KG1 (cell line): ENCODE results near the gene CYTH3.

Experiments used
- DNase-seq: peaks from one replicate; lab custom pipeline; 2025; lab: John Stamatoyannopoulos, UW

CYTH3 gene

DNA sequence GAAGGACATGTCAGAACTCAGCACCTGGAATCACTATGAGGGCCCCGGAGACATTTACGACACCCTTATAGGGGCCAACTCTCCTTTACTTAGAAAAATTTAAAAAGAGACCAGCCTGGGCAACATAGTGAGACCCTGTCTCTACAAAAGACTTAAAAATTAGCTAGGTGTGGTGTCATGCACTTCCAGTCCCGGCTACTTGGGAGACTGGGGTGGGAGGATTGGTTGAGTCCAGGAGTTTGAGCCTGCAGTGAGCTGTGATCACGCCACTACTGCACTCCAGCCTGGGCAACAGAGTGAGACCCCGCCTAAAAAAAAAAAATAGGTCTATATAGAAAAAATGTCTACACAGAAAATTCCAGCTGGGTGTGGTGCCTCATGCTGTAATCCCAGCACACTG is 7.5 kb upstream of the CYTH3 start:
- no peak for DNase-seq

- DNase-seq: no peak
Observed at GRCh38 chr7:6279341-6279740, 6.9 kb upstream of the CYTH3 start.

- no peak for DNase-seq
Observed at GRCh38 chr7:6278749-6279310, 6.4 kb upstream of the CYTH3 start.

DNA sequence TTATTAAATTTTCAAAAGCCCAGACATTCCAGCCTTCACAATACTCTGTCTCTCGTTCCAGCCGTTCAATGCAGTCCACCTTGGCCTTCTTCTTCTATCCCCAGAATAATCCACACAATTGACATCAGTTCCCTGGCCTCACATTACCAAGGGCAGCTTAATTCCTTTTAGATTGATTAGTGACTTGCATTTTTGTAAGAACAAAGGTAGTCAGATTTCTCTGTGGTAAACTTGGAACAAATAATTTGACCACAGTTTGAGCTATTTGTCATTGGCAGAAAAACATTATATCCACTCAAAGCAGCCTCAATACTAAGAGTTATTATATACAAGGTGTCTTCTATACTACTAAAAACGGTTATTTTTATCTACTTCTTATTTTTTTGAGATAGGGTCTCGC is 5.1 kb upstream of the CYTH3 start:
- DNase-seq: no peak

DNA sequence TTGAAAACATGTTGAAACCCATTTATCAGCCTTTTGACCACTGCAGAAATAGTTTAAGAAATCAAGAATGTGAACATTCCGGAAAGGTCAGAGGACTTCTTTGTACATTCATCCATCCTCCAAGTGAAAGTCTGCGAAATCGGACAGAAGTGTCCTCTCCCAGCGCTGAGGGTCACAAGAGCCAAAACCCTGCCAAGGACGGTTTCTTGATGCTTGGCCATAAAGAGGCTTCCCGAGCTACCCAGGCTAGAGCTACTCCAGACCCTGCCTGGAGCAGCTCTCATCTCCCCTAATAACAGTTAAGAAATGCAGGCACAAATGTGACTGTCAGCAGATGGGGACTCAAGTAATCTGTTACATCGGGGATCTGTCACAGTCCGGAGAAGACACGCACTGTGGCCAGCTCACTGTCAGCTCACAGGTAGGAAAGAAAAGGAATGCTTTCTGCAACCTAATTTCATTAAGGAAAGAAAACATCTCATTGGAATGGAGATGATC is 4.5 kb upstream of the CYTH3 start:
- DNase-seq: no peak

DNA sequence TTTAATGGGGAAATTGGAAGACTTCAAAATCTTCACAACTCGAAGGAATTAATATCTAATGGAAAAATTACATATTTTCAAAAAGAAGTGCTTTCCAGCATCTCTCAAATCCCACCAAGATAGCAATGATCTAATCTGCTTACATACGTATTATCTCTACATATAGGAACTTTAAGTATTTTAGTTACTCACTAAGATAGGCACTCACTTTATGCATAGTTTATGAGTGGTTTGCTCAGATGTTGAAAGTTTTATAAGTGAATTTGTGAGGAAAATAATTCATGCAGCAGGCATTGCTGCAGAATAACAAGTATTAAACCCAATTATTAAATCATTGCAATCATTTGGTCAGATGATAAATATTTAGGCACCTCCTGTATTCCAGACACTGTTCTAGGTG is 2.3 kb upstream of the CYTH3 start:
- no peak for DNase-seq

GRCh38 chr7:6273917-6274630 is 1.6 kb upstream of the CYTH3 start:
- no peak for DNase-seq

GRCh38 chr7:6273380-6273837 is 985 bp upstream of the CYTH3 start:
- DNase-seq: no peak

DNA sequence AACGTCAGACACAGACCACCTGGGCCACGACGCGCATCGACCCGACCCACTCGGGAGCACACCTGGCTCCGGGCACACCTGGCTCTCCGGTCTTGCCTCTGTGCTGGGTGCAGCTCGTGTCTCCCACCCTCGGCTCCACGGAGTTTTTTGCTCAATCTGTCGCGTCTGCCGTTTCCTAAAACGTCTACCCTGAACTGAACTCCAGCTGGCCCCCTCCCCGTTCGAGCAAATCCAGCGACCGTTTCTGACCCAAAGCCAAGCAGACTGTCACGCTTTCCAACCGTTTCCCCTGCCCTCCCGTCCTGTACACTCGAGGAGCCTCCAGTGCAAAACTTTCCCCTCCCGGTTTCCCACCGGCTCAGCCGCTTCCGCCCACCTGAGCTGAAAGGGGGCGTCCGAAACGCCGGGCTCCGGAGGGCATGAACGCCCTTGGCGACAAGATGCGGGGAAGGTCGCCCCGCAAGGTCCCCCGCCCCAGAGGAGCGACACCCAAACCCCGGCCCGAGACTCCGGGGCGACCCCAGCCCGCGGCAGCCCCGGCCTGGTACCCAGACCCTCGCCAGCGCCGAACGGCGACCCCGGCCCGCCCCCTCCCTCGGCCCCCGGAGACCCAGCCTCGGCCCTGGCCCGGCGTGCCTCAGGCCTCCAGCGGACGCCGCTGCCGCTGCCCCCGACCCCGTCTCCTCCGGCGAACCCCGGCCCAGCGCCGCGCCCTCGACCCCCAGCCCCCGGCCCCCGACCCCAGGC is 557 bp downstream of the CYTH3 start:
- no peak for DNase-seq

DNA sequence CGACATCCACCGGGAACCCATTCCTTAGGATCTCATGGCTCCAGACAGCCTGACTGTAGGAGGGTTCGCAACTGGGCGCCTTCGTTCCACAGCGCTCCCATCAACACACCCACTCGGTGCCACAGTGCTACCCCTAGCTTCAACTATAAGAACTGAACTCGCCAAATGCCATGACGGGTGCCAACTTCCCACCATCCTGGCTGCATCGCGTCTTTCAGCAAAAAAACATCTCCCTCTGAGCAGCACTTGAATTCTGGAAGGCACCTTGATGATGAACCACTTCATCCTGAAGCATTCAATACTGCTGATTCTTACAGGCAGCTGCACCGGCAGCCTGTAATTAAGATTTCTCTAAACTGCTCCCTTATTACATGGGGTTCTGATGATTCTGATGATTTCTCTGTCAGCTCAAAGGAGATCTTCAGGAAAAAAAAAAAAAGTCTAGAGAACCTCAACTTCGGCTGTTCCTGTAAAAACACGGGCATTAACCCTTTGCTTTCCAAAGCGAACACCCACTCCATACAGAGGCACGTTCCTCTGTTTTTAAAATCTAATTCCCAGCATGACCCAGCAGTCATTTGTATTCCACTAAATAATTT is 1.3 kb downstream of the CYTH3 start:
- no peak for DNase-seq

- DNase-seq: no peak
Observed at GRCh38 chr7:6269527-6269926, 2.9 kb downstream of the CYTH3 start.

DNA sequence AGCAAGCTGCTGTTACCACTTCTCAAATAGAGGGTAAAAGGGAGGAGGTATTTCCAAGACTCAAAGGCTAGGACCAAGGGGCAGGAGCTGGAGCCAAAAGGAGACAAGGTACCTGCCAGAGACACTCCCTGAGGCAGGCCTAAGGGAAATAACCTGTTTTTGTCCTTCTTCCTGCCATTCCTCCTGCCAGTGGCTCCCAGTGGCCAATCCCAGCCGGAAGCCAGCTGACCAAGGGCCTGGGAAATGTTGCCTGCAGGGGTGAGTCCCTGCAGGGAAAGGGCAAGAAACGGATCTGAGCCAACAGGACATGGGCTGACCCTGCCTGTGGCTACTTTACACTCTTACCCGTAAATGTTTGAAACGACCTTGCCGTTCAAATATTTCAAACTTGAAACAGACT is 3.5 kb downstream of the CYTH3 start:
- DNase-seq: no peak

DNA sequence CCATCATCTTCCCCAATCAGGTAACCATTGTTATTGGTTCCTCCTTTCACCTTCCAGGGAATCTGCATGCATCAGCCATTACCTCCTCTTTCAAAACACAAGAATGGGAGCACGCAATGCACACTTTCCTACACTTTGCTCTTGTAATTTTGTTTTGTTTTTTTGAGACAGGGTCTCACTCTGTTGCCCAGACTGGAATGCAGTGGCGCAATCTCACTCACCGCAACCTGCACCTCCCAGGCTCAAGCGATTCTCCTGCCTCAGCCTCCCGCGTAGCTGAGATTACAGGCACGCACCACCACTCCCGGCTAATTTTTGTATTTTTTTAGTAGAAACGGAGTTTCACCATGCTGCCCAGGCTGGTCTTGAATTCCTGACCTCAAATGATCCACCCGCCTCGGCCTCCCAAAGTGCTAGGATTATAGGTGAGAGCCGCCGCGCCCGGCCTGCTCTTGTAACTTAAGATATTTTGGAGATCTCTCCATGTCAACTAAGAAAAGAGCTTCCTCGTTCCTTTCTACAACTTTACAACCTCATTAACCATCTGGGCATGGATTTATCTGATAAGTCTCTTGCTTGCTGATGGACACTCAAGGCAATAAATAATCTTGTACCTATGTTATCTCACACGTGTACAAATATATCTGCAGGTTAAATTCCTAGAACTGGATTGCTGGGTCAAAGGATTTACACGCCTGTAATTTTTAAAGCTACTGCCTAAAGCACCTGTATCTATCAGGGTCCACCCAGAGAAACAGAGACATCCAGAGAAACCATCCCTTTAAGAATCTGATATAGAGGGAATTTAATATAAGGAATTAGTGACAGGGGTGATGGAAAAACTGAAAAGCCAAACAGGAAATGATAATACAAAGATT is 4.2 kb downstream of the CYTH3 start:
- DNase-seq: no peak

- no peak for DNase-seq
Observed at GRCh38 chr7:6266699-6267098, 5.7 kb downstream of the CYTH3 start.

DNA sequence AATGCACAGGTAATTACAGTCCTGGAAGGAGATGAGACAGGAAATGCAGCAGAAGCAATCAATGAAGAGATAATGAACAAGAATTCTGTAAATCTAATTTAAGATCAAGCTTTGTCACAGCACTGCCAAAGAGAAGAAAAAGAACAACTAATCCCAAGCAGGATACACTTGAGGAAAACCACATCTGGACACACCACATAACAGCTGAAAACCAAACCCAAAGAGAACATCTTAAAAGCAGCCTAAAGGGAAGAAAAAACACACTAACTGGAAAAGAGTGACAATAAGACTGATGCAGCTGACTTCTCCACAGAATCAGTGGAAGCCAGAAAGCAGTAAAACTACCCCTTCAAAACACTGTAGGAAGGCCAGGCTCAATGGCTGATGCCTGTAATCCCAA is 10.2 kb downstream of the CYTH3 start:
- no peak for DNase-seq

- no peak for DNase-seq
Observed at GRCh38 chr7:6261699-6262098, 10.7 kb downstream of the CYTH3 start.

- no peak for DNase-seq
Observed at GRCh38 chr7:6260291-6261187, 11.9 kb downstream of the CYTH3 start.

DNA sequence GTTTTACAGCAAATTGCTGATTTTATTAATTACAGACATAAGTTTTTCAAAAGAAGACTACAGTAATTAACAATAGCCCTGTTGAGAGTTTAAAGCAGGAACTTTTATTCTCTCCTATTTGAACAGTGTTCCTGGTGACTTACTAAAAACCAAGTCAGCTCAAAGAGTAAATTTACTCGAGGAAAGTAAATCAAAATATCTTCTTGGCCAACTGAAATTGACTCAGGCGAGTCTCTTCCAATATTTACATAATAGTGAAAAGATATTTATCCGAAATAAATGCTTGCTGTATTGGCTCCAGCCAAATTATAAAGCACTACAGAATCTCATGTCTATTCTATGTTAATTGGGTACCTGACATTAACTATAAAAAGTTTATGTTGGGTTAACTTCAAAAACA is 13.2 kb downstream of the CYTH3 start:
- no peak for DNase-seq

DNA sequence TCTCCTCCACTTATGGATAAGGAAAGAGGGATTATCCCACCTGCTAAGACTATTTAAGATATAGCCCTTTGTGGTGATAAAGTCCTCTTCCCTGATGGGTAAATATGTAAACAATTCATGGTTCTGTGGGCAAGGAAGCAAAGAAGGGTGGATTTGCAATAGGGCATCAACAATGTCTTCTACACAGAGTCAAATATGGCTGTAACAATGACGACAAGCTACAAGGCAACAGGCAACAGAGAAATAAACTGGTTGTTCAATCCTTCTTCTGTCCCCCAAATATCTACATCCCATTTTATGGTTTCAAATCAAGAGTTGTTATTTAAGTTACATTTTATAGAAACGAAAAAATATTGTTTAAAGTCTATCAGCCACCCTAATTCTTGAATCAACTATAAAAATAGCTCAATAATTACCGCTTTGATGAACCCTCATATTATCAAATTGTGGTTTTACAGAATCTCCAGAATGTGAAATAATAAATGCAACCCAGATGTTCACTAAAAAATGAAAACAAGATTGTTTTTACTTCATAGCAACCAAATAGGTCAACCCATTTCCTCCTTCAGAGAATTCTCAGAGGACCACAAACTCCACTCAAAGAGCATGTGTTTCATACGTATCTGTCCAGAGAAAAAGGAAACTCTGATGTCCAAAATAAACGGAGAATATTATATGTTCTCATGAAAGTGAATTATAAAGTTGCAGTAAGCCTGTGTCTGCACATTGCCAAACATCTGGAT is 13.8 kb downstream of the CYTH3 start:
- no peak for DNase-seq

DNA sequence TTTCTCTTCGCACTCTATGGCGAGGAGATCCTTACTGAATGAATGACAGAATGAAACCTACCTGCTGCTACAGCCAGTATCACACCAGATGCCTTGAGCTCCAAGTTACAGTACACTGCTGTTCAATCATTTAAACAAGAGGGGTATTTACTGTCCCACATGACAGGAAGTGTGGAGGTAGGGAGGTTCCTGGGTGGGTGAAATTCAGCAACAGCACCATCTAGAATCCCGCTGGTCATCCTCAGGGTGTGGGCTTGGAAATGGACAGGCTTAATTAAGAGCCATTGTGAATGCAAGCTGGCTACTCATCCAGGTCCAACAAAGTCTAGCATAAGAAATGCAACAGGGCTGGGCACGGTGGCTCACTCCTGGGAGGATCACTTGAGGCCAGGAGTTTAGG is 14.7 kb downstream of the CYTH3 start:
- DNase-seq: no peak
